Gastrocnemius medialis (tissue), 4 donors: ENCODE results near the gene CTNNBL1. TPM values are rescaled to one million over a fixed set of nuclear protein-coding genes. Genes with fewer than 3 reads are reported as not detected.

Experiments
- ATAC-seq, 2 donors: fragments of 150-250 bp; one replicate each; pipeline ENCODE4 v1.9.1; 2016
- DNase-seq, 2 donors: peaks; one replicate each; pipeline ENCODE4 v3.0.0-alpha.2; 2019
- H3K27ac ChIP-seq, 4 donors: fragments of 200-600 bp; sonication (generic); 1 replicate in 1 of 4; 2 replicates in 3 of 4; pipeline ENCODE4 v1.5.1; 2016 to 2018; ENCODE audit warnings: mild to moderate bottlenecking in 2 of 4, moderate library complexity in 1 of 4
- H3K27me3 ChIP-seq, 3 donors: fragments of 200-600 bp; sonication (generic) in 2 of 3; 1 replicate in 1 of 3; 2 replicates in 2 of 3; pipeline versions ENCODE4 v1.5.1 to v1.6.0; 2016 to 2019; ENCODE audit warnings: mild to moderate bottlenecking in 1 of 3, moderate library complexity in 1 of 3
- H3K36me3 ChIP-seq, 2 donors: fragments of 200-600 bp; sonication (generic) in 1 of 2; one replicate each; pipeline ENCODE4 v1.5.1; 2017 to 2018
- H3K4me1 ChIP-seq, 2 donors: fragments of 200-600 bp; sonication (generic) in 1 of 2; one replicate each; pipeline ENCODE4 v1.5.1; 2016 to 2017; ENCODE audit warnings: mild to moderate bottlenecking in 2 of 2
- H3K4me3 ChIP-seq, 4 donors: fragments of 200-600 bp; sonication (generic) in 3 of 4; 1 replicate in 1 of 4; 2 replicates in 3 of 4; pipeline ENCODE4 v1.5.1; 2016 to 2019; ENCODE audit warnings: mild to moderate bottlenecking in 2 of 4
- H3K9me3 ChIP-seq, 3 donors: fragments of 200-600 bp; sonication (generic) in 2 of 3; 1 replicate in 1 of 3; 2 replicates in 2 of 3; pipeline ENCODE4 v1.5.1; 2016 to 2019
- POLR2A ChIP-seq, 2 donors: fragments of 450-650 bp; IDR thresholded peaks; one replicate each; pipeline ENCODE4 v1.6.1; 2017; ENCODE audit warnings: antibody characterized with exemption in 2 of 2, mild to moderate bottlenecking in 2 of 2, moderate library complexity in 2 of 2
- in situ Hi-C, 4 donors: fragments of 200-750 bp; cut with MboI; loops; one replicate each; pipeline versions ENCODE4 v1.15.0 to v1.8.0; 2017; ENCODE audit warnings: low sequenced_read_pairs in 4 of 4
- intact Hi-C: fragments of 100-400 bp; cut with DNase I; formaldehyde crosslinking; loops from one replicate; pipeline ENCODE4 v1.15.1; 2023; ENCODE audit warnings: low total_unique reads
- total RNA-seq, 4 donors: library from RNA; depleted of rRNA; stranded (reverse); fragments of >200 nt; gene quantifications; one replicate each; pipeline versions ENCODE4 v1.1.0 to v1.2.3, GENCODE V29; 2016
- TF ChIP-seq, protein P1 (sequence below), 5 experiments: fragments of 450-650 bp in 3 of 5; fragments of 200-600 bp in 2 of 5; sonication (generic) in 2 of 5; IDR thresholded peaks in 4 of 5; conservative IDR thresholded peaks in 1 of 5; 1 replicate in 4 of 5; 2 replicates in 1 of 5; pipeline ENCODE4 v1.5.1; 2016 to 2019; ENCODE audit warnings: antibody characterized with exemption in 5 of 5, mild to moderate bottlenecking in 3 of 5, moderate library complexity in 3 of 5

Gene CTNNBL1
- total RNA-seq, 4 donors from 2014 or later: 23.1 to 35.4 (median 30.3) TPM

DNA sequence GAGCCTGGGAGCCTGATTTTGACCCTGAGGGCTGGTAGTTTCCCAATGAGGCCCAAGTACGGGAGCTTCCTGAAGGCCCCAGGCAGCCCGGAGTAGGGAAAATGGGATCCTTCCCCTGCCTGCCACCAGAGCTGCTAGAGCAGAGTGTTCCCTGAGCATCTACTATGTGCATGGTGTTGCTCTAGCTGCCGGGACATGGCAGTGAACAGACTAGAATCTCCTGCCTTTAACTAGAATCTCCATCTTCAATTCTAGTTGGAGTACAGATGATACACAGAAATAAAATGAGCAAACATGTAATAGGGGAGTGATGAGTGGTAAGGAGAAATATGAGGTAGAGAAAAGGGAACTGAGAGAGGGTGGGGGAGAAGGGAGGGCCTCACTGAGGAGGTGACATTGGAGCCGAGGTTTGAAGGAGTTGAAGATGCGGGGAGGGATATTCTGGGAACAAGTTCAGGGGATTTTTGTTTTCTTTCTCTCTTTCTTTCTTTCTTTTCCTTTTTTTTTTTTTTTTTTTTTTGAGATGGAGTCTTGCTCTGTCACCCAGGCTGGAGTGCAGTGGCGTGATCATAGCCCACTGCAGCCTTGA is 227.6 kb downstream of the CTNNBL1 start:
- DNase-seq: no peak
- in situ Hi-C loops: loop anchor here in 1 of 4 donors (25.0 kb wide), 1 partner anchor 109 kb away; no protein-coding TSS in a partner anchor
- ATAC-seq: no peak
- Histone ChIP-seq H3K36me3 (no peaks in the 10 kb centered on the region), H3K9me3 (no peaks in the 10 kb centered on the region), H3K27me3 (peaks cover 19 to 33% (median 20%) of the 10 kb centered on the region in 3 donors), H3K27ac (no peak overlapping the region), H3K4me3 (no peak overlapping the region), H3K4me1 (no peaks in the 10 kb centered on the region)
- intact Hi-C loops: no loop called here
- no peak for TF ChIP-seq POLR2A (IDR thresholded peaks at IDR 0.05)
- TF ChIP-seq, protein P1, sequence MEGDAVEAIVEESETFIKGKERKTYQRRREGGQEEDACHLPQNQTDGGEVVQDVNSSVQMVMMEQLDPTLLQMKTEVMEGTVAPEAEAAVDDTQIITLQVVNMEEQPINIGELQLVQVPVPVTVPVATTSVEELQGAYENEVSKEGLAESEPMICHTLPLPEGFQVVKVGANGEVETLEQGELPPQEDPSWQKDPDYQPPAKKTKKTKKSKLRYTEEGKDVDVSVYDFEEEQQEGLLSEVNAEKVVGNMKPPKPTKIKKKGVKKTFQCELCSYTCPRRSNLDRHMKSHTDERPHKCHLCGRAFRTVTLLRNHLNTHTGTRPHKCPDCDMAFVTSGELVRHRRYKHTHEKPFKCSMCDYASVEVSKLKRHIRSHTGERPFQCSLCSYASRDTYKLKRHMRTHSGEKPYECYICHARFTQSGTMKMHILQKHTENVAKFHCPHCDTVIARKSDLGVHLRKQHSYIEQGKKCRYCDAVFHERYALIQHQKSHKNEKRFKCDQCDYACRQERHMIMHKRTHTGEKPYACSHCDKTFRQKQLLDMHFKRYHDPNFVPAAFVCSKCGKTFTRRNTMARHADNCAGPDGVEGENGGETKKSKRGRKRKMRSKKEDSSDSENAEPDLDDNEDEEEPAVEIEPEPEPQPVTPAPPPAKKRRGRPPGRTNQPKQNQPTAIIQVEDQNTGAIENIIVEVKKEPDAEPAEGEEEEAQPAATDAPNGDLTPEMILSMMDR (IDR thresholded peaks at IDR 0.05 in 4 of 5, conservative IDR thresholded peaks at IDR 0.05 in 1 of 5): no peak

Other genes starting within 250 kb of the CTNNBL1 start
- 1 to 10 TPM in 3 of 4 donors, not detected in 1; 1.2 to 4.4 (median 2.4) TPM for gene NNAT, start 172.8 kb upstream of the CTNNBL1 start, total RNA-seq
- 100 to 1,000 TPM; 222 to 583 (median 280) TPM for gene BLCAP, start 166.2 kb upstream of the CTNNBL1 start, total RNA-seq
- 1 to 10 TPM in 3 of 4 donors, not detected in 1; 1.6 to 2.6 (median 2.4) TPM for gene VSTM2L, start 209.1 kb downstream of the CTNNBL1 start, total RNA-seq